ENCODE data around the gene CLIP4.

DNA sequence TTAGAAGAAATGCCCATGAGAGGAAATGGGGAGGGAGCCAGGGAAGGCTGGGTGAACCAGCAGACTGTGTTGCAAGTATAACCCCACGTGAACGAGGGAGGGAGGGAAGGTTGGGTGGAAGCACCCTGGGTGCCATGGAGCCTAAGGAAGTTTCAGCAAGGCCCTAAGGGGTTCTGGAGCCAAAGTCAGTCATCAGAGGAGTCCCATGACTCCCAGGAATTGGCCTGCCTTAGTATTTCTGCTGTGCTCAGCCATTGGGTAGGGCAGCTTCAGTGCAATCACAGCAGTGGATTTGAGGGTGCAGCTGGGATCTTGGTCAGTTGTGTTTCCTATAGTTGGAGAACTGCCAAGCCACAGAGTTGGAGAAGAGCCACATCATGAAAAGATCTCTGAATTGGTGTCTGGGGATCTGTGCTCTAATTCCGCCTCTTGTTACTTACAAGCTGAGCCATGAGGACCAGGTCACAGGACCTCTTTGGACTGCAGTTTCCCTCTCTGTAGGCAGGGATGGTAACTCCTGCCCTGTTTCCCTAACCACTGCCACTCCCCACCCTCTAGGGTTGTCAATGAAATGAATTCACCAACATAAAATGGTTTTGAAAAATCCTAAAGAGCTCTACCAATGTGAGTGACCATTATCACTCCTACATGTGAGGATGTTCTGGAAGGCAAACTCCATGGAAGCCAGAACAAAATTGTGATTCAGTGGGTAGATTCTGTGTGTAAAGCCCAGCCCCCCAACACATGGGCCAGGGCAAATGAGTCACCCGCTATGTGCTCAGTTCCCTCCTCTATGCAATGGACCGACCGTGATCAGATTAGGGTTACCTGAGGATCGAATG lies 108.9 kb downstream of the CLIP4 start:
- TF ChIP-seq POLR2A (IDR thresholded peaks at IDR 0.05): no peak
- TF ChIP-seq, protein P1, sequence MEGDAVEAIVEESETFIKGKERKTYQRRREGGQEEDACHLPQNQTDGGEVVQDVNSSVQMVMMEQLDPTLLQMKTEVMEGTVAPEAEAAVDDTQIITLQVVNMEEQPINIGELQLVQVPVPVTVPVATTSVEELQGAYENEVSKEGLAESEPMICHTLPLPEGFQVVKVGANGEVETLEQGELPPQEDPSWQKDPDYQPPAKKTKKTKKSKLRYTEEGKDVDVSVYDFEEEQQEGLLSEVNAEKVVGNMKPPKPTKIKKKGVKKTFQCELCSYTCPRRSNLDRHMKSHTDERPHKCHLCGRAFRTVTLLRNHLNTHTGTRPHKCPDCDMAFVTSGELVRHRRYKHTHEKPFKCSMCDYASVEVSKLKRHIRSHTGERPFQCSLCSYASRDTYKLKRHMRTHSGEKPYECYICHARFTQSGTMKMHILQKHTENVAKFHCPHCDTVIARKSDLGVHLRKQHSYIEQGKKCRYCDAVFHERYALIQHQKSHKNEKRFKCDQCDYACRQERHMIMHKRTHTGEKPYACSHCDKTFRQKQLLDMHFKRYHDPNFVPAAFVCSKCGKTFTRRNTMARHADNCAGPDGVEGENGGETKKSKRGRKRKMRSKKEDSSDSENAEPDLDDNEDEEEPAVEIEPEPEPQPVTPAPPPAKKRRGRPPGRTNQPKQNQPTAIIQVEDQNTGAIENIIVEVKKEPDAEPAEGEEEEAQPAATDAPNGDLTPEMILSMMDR (IDR thresholded peaks at IDR 0.05): no peak

Data from uterus (tissue), 2 donors.